Mucosa of rectum (tissue), 2 donors: ENCODE measurements around the gene YPEL2.

Experiments used
- H3K27ac ChIP-seq, 2 donors: one replicate each; pipeline ENCODE4 v1.7.0; 2013; ENCODE audit warnings: inconsistent platforms in 2 of 2, low read depth in 2 of 2, low read length in 2 of 2
- H3K27me3 ChIP-seq, 2 donors: one replicate each; pipeline ENCODE4 v1.7.0; 2013; ENCODE audit warnings: low read length in 2 of 2; ENCODE audit not compliant: control insufficient read depth in 2 of 2, insufficient read depth in 2 of 2
- H3K36me3 ChIP-seq, 2 donors: one replicate each; pipeline ENCODE4 v1.7.0; 2013; ENCODE audit warnings: low read length in 2 of 2; ENCODE audit not compliant: control insufficient read depth in 2 of 2, insufficient read depth in 2 of 2
- H3K4me1 ChIP-seq, 2 donors: one replicate each; pipeline ENCODE4 v1.7.0; 2013; ENCODE audit warnings: low read length in 2 of 2, mild to moderate bottlenecking in 1 of 2; ENCODE audit not compliant: control insufficient read depth in 2 of 2, insufficient read depth in 2 of 2
- H3K4me3 ChIP-seq, 2 donors: one replicate each; pipeline ENCODE4 v1.7.0; 2013; ENCODE audit warnings: low read length in 2 of 2
- H3K9ac ChIP-seq, 2 donors: one replicate each; pipeline ENCODE4 v1.7.0; 2013; ENCODE audit warnings: low read length in 2 of 2, low read depth in 1 of 2, mild to moderate bottlenecking in 1 of 2
- H3K9me3 ChIP-seq, 2 donors: one replicate each; pipeline ENCODE4 v1.7.0; 2013; ENCODE audit warnings: low read length in 2 of 2; ENCODE audit not compliant: control insufficient read depth in 2 of 2
- donor health status: healthy.
- donor health status: Normal muscosa, but diverticular disease.

The YPEL2 gene

DNA sequence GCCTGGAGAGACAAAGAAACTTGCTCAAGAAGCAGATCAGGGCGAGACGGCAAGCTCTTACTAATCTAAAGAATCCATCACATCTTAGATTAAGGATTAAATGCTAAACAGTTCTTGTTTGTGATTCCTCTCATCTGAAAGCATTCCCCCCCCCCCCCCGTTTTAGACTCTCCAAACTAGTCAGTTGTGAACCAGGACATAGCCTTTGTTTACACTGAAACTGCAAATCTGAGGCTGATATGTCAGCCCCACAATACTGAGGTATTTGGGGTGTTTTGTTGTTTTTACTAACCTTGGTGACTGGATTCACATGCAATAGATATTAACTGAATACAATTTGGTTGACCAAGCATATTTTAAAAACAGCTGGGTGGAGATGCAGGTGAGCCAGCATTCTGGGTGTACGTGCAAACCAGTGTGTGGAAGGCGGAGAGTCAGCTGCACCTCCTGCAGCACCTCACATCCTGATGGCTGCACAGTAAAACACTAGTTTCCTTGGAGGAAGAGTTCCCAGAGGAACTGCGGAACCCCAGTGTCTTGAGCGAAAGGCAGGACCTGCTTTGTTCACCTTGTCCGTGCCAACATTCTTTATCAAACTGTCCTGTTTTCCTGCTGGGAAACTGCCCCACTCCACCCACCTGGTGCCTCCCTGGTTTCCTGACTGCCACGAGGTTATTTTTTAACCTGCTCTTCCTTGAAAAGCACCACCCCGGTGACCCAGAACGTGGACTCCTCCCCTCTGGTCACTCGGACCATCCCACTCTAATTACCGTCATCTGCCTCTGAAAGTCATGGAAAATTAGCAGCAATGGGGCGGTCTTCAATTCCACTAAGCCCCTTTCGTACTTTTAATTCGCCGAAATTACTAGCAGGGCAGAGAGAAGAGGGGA, 1.2 kb upstream of the YPEL2 start:
- Histone ChIP-seq H3K27ac (peak overlapping the region; percentile 95 to 97), H3K27me3 (no peaks in the 10 kb centered on the region), H3K36me3 (no peaks in the 10 kb centered on the region), H3K9ac (peak overlapping the region; percentile 60 to 89), H3K4me3 (peak overlapping the region; percentile 65 to 89), H3K4me1 (peaks cover 24 to 33% of the 10 kb centered on the region in 2 donors), H3K9me3 (no peaks in the 10 kb centered on the region)

DNA sequence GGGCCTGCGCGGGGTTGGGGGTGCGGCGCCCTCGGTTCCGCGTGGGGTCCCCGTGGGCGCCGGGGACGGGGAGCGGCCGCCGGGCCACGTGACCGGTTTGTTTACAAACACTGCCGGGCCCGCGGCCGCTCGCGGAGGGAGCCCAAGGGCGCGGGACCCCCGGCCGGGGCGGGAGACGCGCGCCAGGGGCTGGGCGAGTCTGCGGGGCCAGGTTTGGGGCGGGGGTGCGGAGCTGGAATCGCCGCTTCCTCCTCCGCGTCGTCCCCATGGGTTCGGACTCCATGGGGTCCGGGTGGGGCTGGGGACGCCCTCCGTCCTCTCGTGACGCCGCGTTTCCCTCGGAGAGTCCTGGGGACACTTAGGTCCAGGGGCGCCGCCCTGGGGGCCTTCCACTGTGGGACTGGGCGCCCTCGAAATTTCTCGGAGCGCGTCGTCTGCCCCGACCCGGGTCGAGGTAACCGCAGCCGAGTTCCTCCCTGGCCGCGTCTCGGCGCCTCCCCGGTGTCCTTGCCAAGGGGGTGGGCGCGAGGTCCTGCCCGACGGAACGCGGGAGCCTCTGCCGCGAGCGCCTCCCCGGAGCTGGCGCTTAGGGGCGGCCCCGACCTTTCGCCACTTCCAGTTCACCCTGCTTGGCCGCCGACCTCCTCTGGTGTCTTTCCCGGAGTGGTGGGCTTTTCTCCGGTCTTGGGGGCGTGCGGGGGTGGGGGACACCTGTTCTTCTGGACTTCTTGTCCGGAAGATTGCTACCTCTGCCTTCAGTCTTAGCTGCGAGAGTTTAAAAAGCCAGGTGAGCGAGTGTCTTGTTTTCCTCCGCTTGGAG, 684 bp downstream of the YPEL2 start:
- Histone ChIP-seq H3K27ac (peak overlapping the region; percentile 95 to 97), H3K36me3 (no peaks in the 10 kb centered on the region), H3K4me1 (peaks cover 24 to 33% of the 10 kb centered on the region in 2 donors), H3K9ac (peak overlapping the region; percentile 79 to 89), H3K27me3 (no peaks in the 10 kb centered on the region), H3K9me3 (no peaks in the 10 kb centered on the region), H3K4me3 (peak overlapping the region; percentile 65 to 89)

DNA sequence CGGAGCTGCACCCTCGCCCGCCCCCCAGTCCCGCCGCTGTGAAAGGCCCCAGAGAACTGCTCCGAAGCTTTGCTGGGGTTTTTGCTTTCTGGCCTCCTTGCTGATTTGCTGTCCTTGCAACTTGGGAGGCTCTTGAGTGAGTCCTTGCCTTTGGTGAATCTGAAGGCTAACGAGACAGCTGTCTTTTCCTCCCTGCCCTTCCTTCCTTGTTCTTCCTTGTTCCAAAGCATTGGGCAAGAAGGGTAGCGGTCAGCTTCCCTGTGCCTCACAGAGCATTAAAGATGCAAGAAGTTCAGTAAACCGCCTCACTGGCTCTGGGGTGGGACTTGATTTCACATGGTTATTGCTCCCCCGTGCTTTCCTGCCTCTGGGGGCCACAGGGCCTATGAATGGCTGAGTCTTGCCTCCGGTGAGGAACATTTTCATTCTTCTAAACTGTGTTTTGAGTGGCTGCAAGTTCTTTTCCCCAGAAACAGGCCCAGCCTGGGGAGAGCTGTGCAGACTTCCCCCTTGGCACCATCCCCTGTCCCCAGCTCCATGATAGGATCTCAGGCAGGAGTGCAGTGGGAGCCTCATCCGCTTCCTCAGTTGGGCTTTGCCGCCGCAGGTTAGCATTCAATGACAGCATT, 1.4 kb downstream of the YPEL2 start:
- peak overlapping the region; percentile 95 to 97 for H3K27ac ChIP-seq
- H3K9me3 ChIP-seq, result no peaks in the 10 kb centered on the region
- peak overlapping the region; percentile 79 to 89 for H3K9ac ChIP-seq
- H3K36me3 ChIP-seq, result no peaks in the 10 kb centered on the region
- H3K4me3 ChIP-seq, result peak overlapping the region; percentile 65 to 89
- peaks cover 24 to 33% of the 10 kb centered on the region in 2 donors for H3K4me1 ChIP-seq
- H3K27me3 ChIP-seq, result no peaks in the 10 kb centered on the region

DNA sequence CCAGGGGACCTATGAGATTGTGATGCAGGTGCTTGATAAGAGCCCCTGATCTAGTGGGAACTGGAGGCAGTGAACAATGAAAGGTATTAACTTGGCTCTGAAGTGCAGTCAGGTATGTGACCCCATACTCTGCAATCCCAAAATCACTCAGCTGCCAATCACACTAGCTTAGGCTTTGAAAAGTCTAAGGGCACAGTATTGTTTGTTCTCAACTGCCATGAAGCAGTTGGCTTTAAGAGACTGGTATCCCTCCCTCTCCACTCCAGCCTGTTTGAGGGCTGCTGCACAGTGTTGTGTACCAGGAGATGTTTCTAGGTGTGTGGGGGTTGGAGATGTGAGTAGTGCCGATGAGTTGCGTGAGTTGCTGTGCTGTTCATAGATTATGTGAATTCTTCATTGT, 2.4 kb downstream of the YPEL2 start:
- H3K4me1 ChIP-seq, result peaks cover 24 to 30% of the 10 kb centered on the region in 2 donors
- no peak overlapping the region for H3K27ac ChIP-seq
- H3K9ac ChIP-seq, result no peak overlapping the region
- H3K36me3 ChIP-seq, result peaks cover 0 to 3% of the 10 kb centered on the region in 2 donors
- H3K4me3 ChIP-seq, result no peak overlapping the region
- no peaks in the 10 kb centered on the region for H3K9me3 ChIP-seq
- H3K27me3 ChIP-seq, result no peaks in the 10 kb centered on the region

DNA sequence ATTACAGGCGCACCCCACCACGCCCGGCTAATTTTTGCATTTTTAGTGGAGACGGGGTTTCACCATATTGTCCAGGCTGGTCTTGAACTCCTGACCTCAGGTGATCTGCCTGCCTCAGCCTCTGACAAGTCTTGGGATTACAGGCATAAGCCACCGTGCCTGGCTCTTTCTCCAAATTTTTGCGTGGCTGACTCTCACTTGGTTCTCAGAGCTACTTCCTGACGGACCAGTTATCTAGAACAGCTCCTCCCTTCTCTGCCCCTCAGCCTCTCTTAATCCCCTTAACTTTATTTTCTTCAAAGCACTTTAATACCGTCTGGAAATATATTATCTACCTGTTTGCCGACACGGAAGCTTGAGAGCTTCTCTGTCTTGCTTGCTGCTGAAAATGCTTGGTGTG, 4.2 kb downstream of the YPEL2 start:
- Histone ChIP-seq H3K27me3 (no peaks in the 10 kb centered on the region), H3K36me3 (peaks cover 0 to 3% of the 10 kb centered on the region in 2 donors), H3K9me3 (no peaks in the 10 kb centered on the region), H3K4me1 (peaks cover 9 to 11% of the 10 kb centered on the region in 2 donors), H3K4me3 (no peak overlapping the region), H3K9ac (no peak overlapping the region), H3K27ac (no peak overlapping the region)

DNA sequence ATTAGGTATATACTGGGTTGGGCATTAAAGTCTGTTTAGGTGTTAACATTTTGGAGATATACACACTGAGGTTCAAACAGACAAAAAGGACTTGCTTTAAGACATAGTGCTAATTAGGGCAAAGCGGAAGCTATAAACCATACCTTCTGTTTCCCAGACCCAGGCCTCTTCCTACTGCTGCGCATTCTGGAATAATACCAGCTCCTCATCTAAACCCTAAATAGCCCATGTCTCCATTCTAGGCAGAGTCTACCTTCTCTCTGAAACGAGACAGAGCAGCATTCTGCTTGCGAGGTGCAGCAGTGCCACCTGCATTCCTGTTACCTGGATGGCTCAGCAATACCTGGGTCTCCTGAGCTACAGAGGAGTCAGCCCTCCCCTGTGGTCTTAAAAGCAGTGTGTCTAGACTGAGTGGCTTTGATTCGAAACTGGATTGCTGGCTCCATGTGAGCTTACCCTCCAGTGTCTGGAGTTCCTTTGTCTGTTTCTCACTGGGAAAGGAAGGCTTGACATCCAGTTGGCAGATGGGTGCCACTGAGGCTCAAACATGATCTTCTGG, 6.4 kb downstream of the YPEL2 start:
- H3K27ac ChIP-seq, result no peak overlapping the region
- peaks cover 5% of the 10 kb centered on the region in 2 donors for H3K4me1 ChIP-seq
- no peaks in the 10 kb centered on the region for H3K27me3 ChIP-seq
- peaks cover 0 to 3% of the 10 kb centered on the region in 2 donors for H3K36me3 ChIP-seq
- no peaks in the 10 kb centered on the region for H3K9me3 ChIP-seq
- no peak overlapping the region for H3K9ac ChIP-seq
- H3K4me3 ChIP-seq, result no peak overlapping the region

DNA sequence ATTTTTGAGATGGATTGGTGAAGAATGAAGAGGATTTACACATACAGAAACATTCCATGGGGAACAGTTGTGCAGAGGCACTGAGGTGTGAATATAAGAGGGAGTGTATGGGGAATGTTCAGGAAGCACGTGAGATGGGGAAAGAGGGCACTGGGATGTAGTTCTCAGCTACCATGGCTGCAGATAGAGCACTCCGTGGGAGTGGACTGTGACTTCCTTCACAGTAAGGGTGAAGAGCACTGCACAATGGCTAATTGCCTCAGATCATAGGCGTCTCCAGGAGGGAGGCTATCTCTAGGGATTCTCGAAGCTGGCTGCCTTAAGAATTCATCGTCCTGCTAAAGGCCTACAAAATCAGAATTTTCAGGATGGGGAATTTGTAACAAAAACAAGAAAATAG, 7.0 kb downstream of the YPEL2 start:
- Histone ChIP-seq H3K27ac (no peak overlapping the region), H3K9ac (no peak overlapping the region), H3K36me3 (peaks cover 0 to 3% of the 10 kb centered on the region in 2 donors), H3K9me3 (no peaks in the 10 kb centered on the region), H3K27me3 (no peaks in the 10 kb centered on the region), H3K4me1 (no peaks in the 10 kb centered on the region), H3K4me3 (no peak overlapping the region)

DNA sequence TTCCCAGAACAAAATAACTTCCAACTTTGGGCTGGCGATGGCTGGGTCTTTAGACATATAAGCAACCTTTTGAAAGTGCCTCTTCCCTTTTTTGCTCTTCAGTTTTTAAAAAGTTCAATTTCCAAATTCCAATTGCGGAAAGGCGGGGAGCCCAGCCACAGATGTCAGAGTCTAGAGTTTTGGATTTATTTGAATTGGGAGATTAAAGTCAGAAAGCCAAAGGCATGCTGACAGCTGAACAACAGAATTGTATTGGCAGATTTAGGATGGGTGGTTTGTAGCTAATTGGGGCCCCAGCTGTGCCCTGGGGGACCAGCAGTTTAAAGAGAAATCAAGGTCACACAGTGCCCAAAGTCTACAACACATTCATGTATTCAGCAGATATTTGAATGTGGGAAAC, 10.5 kb downstream of the YPEL2 start:
- H3K4me1 ChIP-seq, result no peaks in the 10 kb centered on the region
- H3K27ac ChIP-seq, result no peak overlapping the region

DNA sequence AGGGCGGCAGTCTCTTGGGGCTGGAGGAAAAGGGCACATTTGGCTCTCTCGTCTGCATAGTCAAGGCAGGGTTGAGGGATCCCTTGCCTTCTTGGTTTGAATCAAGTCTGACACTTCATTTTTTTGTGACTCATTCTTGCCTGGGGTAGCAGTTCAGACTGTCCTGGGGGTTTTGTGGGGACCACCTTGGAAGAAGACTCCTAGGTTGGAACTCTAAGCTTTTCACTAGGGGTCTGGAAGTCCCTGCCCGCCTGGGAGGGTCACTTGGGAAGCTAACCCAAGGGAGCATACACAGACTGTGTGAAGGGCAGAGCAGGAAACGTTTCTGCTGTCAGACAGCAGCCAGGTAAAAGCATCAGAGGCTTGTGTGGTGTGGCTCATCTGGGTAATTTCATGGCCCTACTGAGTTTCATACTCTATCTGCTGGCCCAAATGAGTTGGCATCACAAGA, 11.3 kb downstream of the YPEL2 start:
- Histone ChIP-seq H3K36me3 (peaks cover 0 to 3% of the 10 kb centered on the region in 2 donors), H3K9ac (no peak overlapping the region), H3K27me3 (no peaks in the 10 kb centered on the region), H3K4me3 (no peak overlapping the region), H3K4me1 (no peaks in the 10 kb centered on the region), H3K9me3 (no peaks in the 10 kb centered on the region), H3K27ac (no peak overlapping the region)

More for the DNA sequence above, 10.5 kb downstream of the YPEL2 start:
- no peak overlapping the region for H3K4me3 ChIP-seq
- H3K27me3 ChIP-seq, result no peaks in the 10 kb centered on the region
- peaks cover 0 to 3% of the 10 kb centered on the region in 2 donors for H3K36me3 ChIP-seq
- no peaks in the 10 kb centered on the region for H3K9me3 ChIP-seq
- H3K9ac ChIP-seq, result no peak overlapping the region
